CD4-positive, alpha-beta memory T cell (primary cell): ENCODE data around the gene XCL1. TPM values are rescaled to one million over a fixed set of nuclear protein-coding genes. Genes with fewer than 3 reads are reported as not detected.

ENCODE experiments used
- CTCF ChIA-PET: fragments of 350-600 bp; sonication (Branson Sonifier 250); formaldehyde crosslinking; loops from one replicate; lab custom pipeline; 2021; ENCODE audit warnings: inconsistent platforms; ENCODE audit not compliant: partially characterized antibody; lab: Charles Lee
- POLR2A ChIA-PET: fragments of 350-600 bp; sonication (Branson Sonifier 250); formaldehyde crosslinking; loops from one replicate; lab custom pipeline; 2021; ENCODE audit not compliant: partially characterized antibody; lab: Charles Lee
- DNase-seq, 5 donors: peaks; one replicate each; pipeline versions ENCODE4 v3.0.0 to v3.0.0-alpha.2; 2020 to 2022; ENCODE audit warnings: mixed read lengths in 1 of 5
- H3K27ac ChIP-seq: one replicate; pipeline ENCODE4 v1.7.0; 2013; ENCODE audit warnings: low read depth, low read length
- H3K27me3 ChIP-seq: 2 replicates; pipeline ENCODE4 v1.7.0; 2013; ENCODE audit warnings: mild to moderate bottlenecking, low read length, moderate library complexity; ENCODE audit not compliant: insufficient read depth
- H3K36me3 ChIP-seq: 2 replicates; pipeline ENCODE4 v1.7.0; 2013; ENCODE audit warnings: mild to moderate bottlenecking, low read length, moderate library complexity; ENCODE audit not compliant: insufficient read depth
- H3K4me1 ChIP-seq: 2 replicates; pipeline ENCODE4 v1.7.0; 2013; ENCODE audit warnings: mild to moderate bottlenecking, low read length, moderate library complexity; ENCODE audit not compliant: insufficient read depth
- H3K4me3 ChIP-seq, 2 donors: one replicate each; pipeline ENCODE4 v1.7.0; 2013; ENCODE audit warnings: low read length in 2 of 2, mild to moderate bottlenecking in 1 of 2
- H3K9me3 ChIP-seq, 2 donors: one replicate each; pipeline ENCODE4 v1.7.0; 2013; ENCODE audit warnings: low read length in 2 of 2, control low read depth in 1 of 2; ENCODE audit not compliant: control insufficient read depth in 1 of 2
- H3K27ac Mint-ChIP-seq, 7 donors: one replicate each; pipeline ENCODE4 v1.8.0; 2020 to 2021; ENCODE audit warnings: mixed read lengths in 7 of 7, mild to moderate bottlenecking in 6 of 7, inconsistent platforms in 3 of 7, moderate library complexity in 3 of 7
- H3K27me3 Mint-ChIP-seq, 2 donors: one replicate each; pipeline ENCODE4 v1.8.0; 2020 to 2021; ENCODE audit warnings: mixed read lengths in 2 of 2
- H3K36me3 Mint-ChIP-seq, 2 donors: one replicate each; pipeline ENCODE4 v1.8.0; 2020 to 2021; ENCODE audit warnings: mixed read lengths in 2 of 2, inconsistent platforms in 1 of 2, mild to moderate bottlenecking in 1 of 2
- H3K4me1 Mint-ChIP-seq, 4 donors: one replicate each; pipeline ENCODE4 v1.8.0; 2020 to 2021; ENCODE audit warnings: mixed read lengths in 4 of 4, mild to moderate bottlenecking in 1 of 4
- H3K4me3 Mint-ChIP-seq, 8 donors: one replicate each; pipeline ENCODE4 v1.8.0; 2020 to 2021; ENCODE audit warnings: mixed read lengths in 8 of 8, mild to moderate bottlenecking in 7 of 8, moderate library complexity in 6 of 8, inconsistent platforms in 3 of 8
- H3K9me3 Mint-ChIP-seq, 8 donors: one replicate each; pipeline ENCODE4 v1.8.0; 2020 to 2021; ENCODE audit warnings: mixed read lengths in 8 of 8, mild to moderate bottlenecking in 5 of 8, inconsistent platforms in 3 of 8, moderate library complexity in 1 of 8
- intact Hi-C: fragments of 100-400 bp; cut with micrococcal nuclease; formaldehyde crosslinking; loops from one replicate; pipeline ENCODE4 v1.15.1; 2023
- polyA plus RNA-seq, 2 donors: library from polyadenylated mRNA; unstranded; fragments of 300-500 nt; fragmentation: Illumina TruSeq; gene quantifications; one replicate each; pipeline ENCODE4 v1.2.3, GENCODE V29; 2021
- total RNA-seq, 2 experiments: library from RNA; stranded (reverse); gene quantifications; one replicate each; pipeline ENCODE4 v1.2.3, GENCODE V29; 2021

The XCL1 gene
- total and polyA plus RNA-seq, 4 experiments from 2014 or later = 0.19 to 1.1 (median 0.60) TPM

DNA sequence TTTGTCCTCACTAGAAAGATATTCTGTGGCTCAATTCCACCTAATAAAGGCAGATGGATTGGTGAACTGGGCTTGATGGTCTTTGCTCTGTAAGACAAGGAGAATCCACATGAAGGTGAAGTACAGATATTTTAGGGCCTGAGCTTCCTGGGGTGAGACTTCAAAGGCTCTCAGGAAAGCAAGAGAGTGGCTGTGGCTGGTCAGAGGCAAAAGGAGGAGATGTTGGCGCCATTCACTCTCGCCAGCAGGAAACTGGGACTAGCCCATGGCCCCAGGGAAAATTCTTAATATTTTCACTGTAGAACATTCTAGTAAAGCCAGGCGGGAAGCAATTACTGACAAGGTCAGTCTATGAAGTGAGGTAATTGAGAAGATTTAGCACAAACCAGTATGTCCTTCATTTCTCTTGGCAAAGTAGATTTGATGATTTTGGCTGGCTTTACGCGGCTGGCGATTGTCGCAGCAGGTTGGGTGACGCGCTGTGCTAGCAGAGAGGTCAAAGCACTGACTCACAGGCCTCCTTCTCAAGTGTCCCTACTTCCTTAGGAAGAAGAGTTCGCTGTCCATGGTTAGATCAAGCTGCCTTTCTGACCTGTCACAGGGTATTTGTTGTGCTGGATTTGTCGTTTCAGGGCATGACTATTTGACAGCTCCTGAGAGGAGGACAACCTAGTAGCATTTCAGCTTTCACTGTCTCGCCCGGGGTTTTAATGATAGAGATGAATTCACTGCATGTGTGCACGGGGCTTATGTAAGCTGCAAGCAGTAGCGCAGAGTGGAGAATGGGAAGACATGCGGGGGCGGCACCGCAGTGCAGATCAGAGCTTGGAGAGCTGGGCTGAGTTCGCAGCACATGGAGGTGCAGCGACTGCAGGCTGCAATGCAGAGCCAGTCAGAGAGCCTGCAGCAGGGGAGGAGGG is 32.7 kb downstream of the XCL1 start:
- no peak overlapping the region for H3K27ac Mint-ChIP-seq
- POLR2A ChIA-PET = no interaction called here
- no peaks in the 10 kb centered on the region for H3K36me3 Mint-ChIP-seq

DNA sequence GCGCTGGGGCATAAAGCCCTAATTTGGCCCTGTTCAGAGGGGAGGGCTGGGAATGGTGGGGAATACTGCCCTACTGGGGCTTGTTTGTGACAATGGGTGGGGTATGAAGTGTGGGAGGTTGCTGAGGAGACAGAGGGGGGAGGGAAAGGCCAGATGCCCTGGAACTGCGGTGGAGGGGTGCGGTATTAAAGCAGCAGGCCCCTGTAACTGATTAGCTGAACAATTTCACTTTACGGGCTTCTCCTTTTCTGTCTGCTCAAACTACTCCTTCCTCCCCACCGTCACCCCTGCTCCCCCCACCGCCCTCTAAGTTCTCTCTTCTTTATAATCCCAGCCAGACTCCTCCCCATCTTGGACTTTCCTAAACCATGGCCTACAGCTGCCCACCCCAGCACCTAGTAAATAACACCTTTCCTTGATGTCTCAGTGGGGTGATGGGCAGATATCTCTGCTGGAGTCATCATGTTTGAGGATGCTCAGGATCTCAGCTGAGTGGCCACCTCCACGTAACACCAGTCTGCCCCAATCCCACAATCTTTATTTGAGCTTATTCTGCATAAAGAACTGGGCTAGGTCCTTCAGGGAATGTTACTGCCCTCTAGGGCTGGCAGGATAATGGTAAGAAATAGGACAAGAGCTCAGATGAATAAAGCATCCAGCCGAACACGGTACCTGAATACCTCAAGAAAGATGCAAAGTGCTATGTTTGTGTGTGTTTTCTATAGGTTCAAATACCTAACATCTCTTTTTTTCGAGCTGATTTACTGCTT is 33.5 kb downstream of the XCL1 start:
- no peaks in the 10 kb centered on the region for H3K9me3 Mint-ChIP-seq
- H3K4me1 Mint-ChIP-seq = no peaks in the 10 kb centered on the region
- H3K4me1 ChIP-seq = no peaks in the 10 kb centered on the region
- POLR2A ChIA-PET = no interaction called here
- intact Hi-C loops = no loop called here
- no peaks in the 10 kb centered on the region for H3K36me3 Mint-ChIP-seq
- no peak overlapping the region for H3K27ac ChIP-seq
- peak overlapping the region in 1 of 7 donors; percentile 30 for H3K27ac Mint-ChIP-seq
- CTCF ChIA-PET = interaction anchor here (1.0 to 9.0 kb wide), 4 partner anchors 9 to 750 kb away, joined by 3 to 131 read pairs (median 3); no protein-coding TSS in a partner anchor
- no peak overlapping the region for H3K4me3 ChIP-seq
- DNase-seq = no peak
- no peaks in the 10 kb centered on the region for H3K9me3 ChIP-seq
- no peak overlapping the region for H3K4me3 Mint-ChIP-seq
- H3K36me3 ChIP-seq = no peaks in the 10 kb centered on the region
- no peaks in the 10 kb centered on the region for H3K27me3 ChIP-seq
- H3K27me3 Mint-ChIP-seq = peaks cover 2 to 14% of the 10 kb centered on the region in 2 donors

More for the DNA sequence above, 32.7 kb downstream of the XCL1 start:
- H3K27me3 Mint-ChIP-seq = peaks cover 2 to 14% of the 10 kb centered on the region in 2 donors
- H3K4me3 ChIP-seq = no peak overlapping the region
- CTCF ChIA-PET = interaction anchor here (1.4 to 9.0 kb wide), 3 partner anchors 9 to 751 kb away, joined by 3 to 131 read pairs (median 3); no protein-coding TSS in a partner anchor
- no peak for DNase-seq
- no peaks in the 10 kb centered on the region for H3K9me3 ChIP-seq
- no peak overlapping the region for H3K27ac ChIP-seq
- no peaks in the 10 kb centered on the region for H3K36me3 ChIP-seq
- intact Hi-C loops = no loop called here
- no peaks in the 10 kb centered on the region for H3K27me3 ChIP-seq
- no peaks in the 10 kb centered on the region for H3K4me1 ChIP-seq
- H3K4me1 Mint-ChIP-seq = no peaks in the 10 kb centered on the region
- H3K4me3 Mint-ChIP-seq = no peak overlapping the region
- no peaks in the 10 kb centered on the region for H3K9me3 Mint-ChIP-seq

DNA sequence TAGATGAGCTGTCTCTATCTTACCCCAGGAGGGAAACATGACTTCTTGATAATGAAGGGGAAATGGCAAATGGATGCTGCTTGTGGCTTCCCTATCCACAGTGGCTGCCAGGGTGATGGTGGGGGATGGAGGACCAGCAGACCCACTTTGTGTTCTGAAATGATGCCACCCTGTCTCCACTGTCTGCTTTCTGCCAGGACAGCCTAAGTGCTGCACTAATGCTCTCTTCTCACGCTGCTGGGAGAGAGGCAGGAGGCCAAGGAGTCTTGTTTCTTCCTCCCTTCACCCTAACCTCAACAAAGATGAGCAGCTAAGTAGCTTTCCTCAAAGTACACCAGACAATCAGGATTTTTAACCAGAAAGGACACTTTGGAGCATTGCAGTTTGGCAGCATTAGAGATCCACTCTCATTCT is 36.6 kb downstream of the XCL1 start:
- Mint-ChIP-seq H3K36me3 (no peaks in the 10 kb centered on the region), H3K27me3 (peaks cover 2 to 14% of the 10 kb centered on the region in 2 donors), H3K4me1 (no peaks in the 10 kb centered on the region), H3K27ac (no peak overlapping the region), H3K9me3 (no peaks in the 10 kb centered on the region), H3K4me3 (no peak overlapping the region)
- Histone ChIP-seq H3K4me1 (no peaks in the 10 kb centered on the region), H3K36me3 (no peaks in the 10 kb centered on the region), H3K4me3 (no peak overlapping the region), H3K9me3 (no peaks in the 10 kb centered on the region), H3K27ac (no peak overlapping the region), H3K27me3 (no peaks in the 10 kb centered on the region)
- ChIA-PET POLR2A (no interaction called here), CTCF (no interaction called here)
- intact Hi-C loops = no loop called here
- no peak for DNase-seq

DNA sequence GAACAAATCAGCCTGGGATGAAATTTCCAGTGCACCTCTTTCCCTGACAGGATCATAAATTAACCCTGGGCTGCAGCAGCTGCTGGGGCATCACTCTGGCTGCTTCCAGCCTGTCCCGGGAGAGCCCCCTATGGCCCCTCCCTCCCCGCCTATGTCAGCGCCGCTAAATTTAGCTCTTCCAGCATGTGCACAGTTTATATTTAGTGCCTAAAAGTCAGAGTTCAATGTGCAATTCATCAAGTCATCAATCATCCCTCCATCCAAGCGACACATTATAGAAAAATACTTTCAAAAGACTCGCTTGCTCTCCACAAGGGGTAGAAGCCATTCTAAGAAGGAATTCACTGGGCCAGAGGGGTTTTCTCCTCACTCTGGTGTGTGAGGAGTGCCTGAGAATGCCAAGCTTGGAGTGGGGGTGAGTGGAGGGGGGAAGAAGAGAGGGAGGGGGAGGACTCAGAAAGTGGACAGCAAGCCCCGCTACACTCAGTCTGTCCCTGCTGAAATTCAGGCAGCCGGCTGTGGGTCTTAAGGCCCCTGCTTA is 37.4 kb downstream of the XCL1 start:
- Histone ChIP-seq H3K36me3 (no peaks in the 10 kb centered on the region), H3K4me1 (peaks cover under 1% of the 10 kb centered on the region), H3K27me3 (no peaks in the 10 kb centered on the region), H3K4me3 (no peak overlapping the region), H3K9me3 (no peaks in the 10 kb centered on the region), H3K27ac (no peak overlapping the region)
- intact Hi-C loops = no loop called here
- ChIA-PET CTCF (interaction anchor here (1.5 kb wide), 1 partner anchor 11 kb away, joined by 7 read pairs; no protein-coding TSS in a partner anchor), POLR2A (interaction anchor here (0.6 kb wide), 1 partner anchor 1551 kb away, joined by 3 read pairs; no protein-coding TSS in a partner anchor)
- Mint-ChIP-seq H3K4me1 (no peaks in the 10 kb centered on the region), H3K27me3 (peaks cover under 1 to 14% of the 10 kb centered on the region in 2 donors), H3K36me3 (no peaks in the 10 kb centered on the region), H3K4me3 (no peak overlapping the region), H3K27ac (no peak overlapping the region), H3K9me3 (no peaks in the 10 kb centered on the region)
- no peak for DNase-seq

DNA sequence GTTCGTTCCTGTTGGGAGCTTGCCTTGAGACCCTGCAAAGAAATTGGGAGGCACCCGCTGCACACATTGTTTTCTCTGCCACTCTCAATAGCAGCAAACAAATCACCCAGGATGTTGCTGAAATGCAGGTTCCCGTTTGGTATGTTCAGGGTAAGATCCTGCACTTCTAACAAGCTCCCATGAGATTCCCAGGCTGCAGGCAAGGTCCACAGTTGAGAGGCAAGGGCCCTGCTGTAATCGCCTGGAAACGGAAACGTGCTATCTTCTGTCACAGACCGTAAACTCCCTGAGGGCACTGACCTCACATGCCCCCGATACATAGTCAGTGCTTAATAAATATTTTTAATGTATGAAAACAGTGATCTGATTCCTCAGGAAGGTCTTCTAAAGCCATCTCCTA is 37.8 kb downstream of the XCL1 start:
- Mint-ChIP-seq H3K27ac (no peak overlapping the region), H3K4me3 (no peak overlapping the region), H3K4me1 (no peaks in the 10 kb centered on the region), H3K36me3 (no peaks in the 10 kb centered on the region), H3K9me3 (no peaks in the 10 kb centered on the region), H3K27me3 (peaks cover 0 to 11% of the 10 kb centered on the region in 2 donors)
- no peaks in the 10 kb centered on the region for H3K27me3 ChIP-seq
- no peak for DNase-seq
- CTCF ChIA-PET = interaction anchor here (1.5 kb wide), 1 partner anchor 11 kb away, joined by 7 read pairs; no protein-coding TSS in a partner anchor
- H3K4me1 ChIP-seq = peaks cover 4% of the 10 kb centered on the region
- no peaks in the 10 kb centered on the region for H3K36me3 ChIP-seq
- no peak overlapping the region for H3K27ac ChIP-seq
- intact Hi-C loops = no loop called here
- H3K4me3 ChIP-seq = no peak overlapping the region
- POLR2A ChIA-PET = no interaction called here
- H3K9me3 ChIP-seq = no peaks in the 10 kb centered on the region

DNA sequence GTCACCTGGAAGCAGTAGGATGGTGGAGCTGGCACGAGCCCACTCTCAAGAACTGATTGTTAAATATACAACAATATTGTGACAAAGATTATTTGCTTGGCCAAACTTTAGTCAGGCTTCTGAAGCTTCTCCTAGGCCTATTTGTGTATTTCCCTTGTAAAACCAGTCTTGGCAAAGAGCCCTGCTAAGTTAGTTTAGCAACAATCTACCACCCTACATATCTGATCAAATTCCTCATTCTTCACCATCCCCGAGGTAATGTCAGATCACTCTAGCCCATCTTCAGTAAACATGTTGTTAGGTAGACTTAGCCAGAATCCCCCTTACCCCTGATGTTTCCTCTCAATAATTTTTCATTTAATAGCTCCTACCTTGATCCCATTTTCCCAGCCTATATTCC is 39.6 kb downstream of the XCL1 start:
- Mint-ChIP-seq H3K4me1 (no peaks in the 10 kb centered on the region), H3K27ac (no peak overlapping the region), H3K4me3 (no peak overlapping the region), H3K9me3 (no peaks in the 10 kb centered on the region), H3K36me3 (no peaks in the 10 kb centered on the region), H3K27me3 (peaks cover 0 to 3% of the 10 kb centered on the region in 2 donors)
- intact Hi-C loops = no loop called here
- ChIA-PET CTCF (interaction anchor here (0.7 kb wide), 1 partner anchor 12 kb away, joined by 3 read pairs; no protein-coding TSS in a partner anchor), POLR2A (no interaction called here)
- H3K9me3 ChIP-seq = no peaks in the 10 kb centered on the region
- no peaks in the 10 kb centered on the region for H3K27me3 ChIP-seq
- DNase-seq = no peak
- H3K4me3 ChIP-seq = no peak overlapping the region
- H3K27ac ChIP-seq = no peak overlapping the region
- H3K4me1 ChIP-seq = peaks cover 4% of the 10 kb centered on the region
- H3K36me3 ChIP-seq = no peaks in the 10 kb centered on the region
